HK-2 (cell line): ENCODE data around the gene KRTAP10-1.
"Not testable (repeated sequence)": the region's sequence is repeated elsewhere in the genome, so short reads cannot be mapped to it uniquely, and the experiment has no call there.

ENCODE experiments used
- DNase-seq: peaks from one replicate; pipeline ENCODE4 v3.0.0-alpha.2; 2018; ENCODE audit not compliant: unreplicated experiment

KRTAP10-1 gene, protein sequence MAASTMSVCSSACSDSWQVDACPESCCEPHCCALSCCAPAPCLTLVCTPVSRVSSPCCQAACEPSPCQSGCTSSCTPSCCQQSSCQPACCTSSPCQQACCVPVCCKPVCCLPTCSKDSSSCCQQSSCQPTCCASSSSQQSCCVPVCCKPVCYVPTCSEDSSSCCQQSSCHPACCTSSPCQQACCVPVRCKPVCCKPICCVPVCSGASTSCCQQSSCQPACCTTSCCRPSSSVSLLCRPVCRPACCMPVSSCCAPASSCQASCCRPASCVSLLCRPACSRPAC

GRCh38 chr21:44539991-44540666 is at the start of gene KRTAP10-1:
Gene KRTAP10-1 (minus strand): TSS chr21:44540195. CDS start chr21:44540150, 45 bp downstream.
- no peak for DNase-seq

DNA sequence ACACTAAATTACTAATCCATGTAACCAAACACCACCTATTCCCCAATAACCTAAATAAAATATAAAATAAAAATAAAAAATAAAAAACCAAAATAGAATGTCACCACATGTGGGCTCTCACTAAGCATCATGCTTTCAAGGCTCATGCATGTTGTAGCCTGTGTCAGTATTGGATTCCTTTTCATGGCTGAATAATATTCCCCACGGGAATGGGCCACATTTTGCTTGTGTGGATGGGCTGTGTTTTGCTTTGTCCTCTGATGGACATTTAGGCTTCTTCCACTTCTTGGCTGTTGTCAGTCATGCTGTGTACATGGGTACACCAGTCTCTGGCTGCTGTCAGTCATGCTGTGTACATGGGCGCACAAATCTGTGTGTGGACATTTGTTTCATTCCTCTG is 49.1 kb upstream of the KRTAP10-1 start:
- DNase-seq, result no peak

DNA sequence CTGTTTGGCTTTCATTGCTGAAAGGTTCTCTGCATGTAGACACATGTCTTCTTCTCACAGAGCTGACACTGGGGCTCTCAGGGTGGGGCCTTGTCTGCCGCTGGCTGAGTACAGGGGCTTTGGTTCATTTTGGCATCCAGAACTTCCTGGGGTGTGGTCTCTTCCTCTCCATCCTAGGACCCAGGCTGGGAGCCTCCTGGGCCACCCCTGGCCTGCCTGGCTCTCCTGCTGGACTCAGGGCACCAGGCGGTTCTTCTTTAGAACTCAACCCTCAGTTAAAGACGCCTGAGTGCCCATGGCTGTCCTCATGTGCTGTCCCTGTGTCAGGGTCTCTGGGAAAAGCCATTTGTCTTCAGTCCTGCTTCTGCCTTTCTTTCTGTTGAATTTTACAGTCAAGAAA is 45.9 kb upstream of the KRTAP10-1 start:
- no peak for DNase-seq

DNA sequence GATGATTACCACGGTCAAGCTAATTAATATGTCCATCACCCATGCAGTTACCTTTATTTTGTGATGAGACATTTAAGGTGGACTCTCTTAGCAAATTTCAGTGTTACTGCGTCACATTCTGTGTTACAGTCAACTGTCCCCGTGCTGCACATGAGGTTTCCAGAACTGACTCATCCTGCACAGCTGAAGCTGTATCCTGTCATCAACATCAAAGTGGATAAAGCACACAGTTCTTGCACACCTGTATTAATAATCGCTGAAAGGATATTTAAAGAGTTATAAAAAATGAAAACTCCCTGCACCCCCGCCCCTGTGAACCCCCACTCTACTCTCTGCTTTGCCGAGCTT is 43.8 kb upstream of the KRTAP10-1 start:
- no peak for DNase-seq

DNA sequence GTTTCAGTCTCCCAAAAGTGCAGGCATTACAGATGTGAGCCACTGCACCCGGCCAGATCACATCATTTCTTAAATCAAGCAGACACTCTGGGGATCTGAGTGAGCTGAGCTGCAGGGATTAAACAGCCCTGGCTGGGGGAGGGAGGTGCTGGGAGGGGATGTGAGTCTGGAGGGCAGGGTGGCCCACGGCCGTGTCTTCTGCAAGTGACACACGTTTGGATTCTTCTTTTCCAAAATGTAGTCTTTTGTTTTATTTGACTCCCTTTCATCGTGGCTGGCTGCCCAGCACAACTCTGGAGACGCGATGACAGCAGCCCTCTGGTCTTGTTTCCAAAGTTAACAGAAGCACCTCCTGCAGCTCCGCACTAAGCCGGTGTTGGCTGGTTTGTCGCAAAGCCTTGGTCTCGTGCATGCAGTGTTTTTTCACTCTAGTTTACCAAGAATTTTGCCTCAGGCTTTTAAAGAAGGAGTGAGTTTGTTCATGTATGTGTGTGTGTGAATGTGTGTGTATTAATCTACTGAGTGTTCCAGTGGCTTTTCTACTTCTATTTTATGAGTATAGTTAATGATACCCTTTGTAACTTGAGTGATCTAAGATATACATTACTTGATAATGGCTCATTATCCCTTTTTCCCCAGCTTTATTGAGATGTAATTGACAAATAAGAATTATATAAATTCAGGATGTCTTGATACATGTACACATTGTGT is 43.2 kb upstream of the KRTAP10-1 start:
- no peak for DNase-seq

- no peak for DNase-seq
Observed at GRCh38 chr21:44582055-44582454, 42.1 kb upstream of the KRTAP10-1 start.

DNA sequence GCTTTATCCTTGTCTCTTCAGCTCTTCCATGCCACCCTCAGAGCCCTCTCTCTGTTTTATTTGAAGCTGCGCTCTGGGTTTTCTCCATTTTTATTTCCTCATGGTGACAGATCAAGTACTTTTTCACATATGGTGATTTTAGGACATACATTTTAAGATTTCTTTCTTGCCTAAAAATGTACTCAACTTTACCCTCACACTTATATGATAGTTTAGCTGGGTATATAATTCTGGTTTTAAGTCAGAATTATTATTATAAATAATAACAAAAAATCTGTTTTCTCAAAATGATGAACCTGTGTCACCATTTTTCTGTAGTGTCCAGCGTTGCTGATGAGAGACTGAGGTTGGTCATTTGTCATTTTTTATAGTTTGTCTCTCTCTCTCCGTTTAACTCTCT is 41.2 kb upstream of the KRTAP10-1 start:
- no peak for DNase-seq

DNA sequence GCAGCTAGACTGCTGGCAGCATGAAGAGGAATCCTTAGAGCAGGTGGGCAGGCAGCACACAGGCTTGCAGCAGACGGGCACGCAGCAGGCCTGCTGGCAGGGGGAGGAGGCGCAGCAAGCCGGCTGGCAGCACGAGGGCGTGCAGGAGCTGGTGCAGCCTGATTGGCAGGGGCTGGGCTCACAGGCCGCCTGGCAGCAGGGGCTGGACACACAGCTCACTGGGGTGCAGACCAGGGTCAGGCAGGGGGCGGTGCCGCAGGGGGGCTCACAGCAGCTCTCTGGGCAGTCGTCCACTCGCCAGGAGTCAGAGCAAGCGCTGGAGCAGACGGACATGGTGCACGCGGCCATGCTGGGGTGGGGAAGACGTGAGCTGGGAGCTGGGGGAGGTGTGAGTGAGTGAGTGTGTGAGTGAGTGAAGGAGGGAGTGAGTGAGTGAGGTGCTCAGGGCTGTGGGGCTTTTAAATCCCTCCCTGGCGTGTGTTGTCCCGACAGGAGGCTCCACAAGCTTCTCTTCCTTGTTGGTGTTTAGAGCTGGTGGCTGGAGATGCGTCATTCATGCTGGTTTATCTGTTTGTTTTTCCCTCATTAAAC is 40.3 kb upstream of the KRTAP10-1 start, which contains the start of gene KRTAP10-5:
Gene KRTAP10-5, minus strand, starts transcription at position 374 of the 591 bp plus-strand sequence. Its CDS starts 26 bp downstream, at position 348.
- DNase-seq, result not testable (repeated sequence)

GRCh38 chr21:44579833-44580144 is 39.8 kb upstream of the KRTAP10-1 start:
- no peak for DNase-seq

DNA sequence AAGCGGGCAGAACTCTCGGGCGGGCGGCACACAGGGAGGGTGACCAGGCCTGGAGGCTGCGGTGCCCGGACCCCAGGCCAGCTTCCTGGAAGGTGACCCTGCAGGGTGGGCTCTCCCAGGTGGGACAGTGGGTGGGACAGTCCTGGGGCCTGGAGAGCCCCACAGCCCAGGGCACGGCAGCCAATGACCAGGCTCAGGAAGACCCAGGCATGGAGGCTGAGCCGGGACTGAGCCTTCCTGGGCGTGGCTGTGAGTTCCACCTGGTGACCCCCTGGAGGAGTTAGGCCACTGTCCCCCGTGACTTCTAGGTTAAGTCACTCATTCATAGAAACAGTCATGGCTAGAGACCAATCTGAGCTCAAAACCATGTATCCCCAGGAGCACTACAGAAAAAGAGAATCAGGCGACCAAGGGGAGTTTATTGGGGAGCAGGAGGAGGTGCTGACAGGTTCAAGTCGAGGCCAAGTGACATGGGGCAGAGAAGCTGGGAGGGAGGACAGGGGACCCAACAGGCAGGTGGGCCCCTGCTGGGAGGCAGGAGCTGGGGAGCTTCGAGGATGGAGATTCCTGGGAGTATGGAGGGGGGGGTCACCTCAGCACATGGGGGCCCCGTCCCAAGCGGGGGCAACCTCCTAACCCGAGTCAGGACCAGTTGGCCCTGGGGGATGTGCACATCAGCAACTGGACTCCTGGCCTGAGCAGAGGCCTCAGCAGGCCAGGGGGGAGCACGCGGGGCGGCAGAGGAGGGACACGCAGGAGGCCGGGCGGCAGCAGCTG is 39.2 kb upstream of the KRTAP10-1 start:
- DNase-seq, result no peak

- no peak for DNase-seq
Observed at GRCh38 chr21:44578371-44579055, 38.5 kb upstream of the KRTAP10-1 start.

DNA sequence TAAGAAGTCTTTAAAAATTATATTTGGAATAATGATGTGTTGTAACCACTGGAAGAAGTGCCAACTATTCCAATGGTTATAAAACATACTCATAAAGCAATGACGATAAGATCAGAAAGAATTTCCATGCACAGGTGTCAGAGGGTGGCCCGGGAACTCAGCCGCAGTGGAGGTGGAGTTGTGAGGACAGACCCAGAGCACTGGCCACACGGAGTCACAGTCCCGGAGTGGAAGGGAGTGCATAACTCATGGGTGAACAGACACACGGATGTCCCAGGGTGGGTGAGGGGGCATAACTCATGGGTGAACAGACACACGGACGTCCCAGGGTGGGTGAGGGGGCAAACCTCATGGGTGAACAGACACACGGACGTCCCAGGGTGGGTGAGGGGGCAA is 36.0 kb upstream of the KRTAP10-1 start:
- no peak for DNase-seq

GRCh38 chr21:44575307-44576024 is 35.5 kb upstream of the KRTAP10-1 start:
- DNase-seq, result no peak

DNA sequence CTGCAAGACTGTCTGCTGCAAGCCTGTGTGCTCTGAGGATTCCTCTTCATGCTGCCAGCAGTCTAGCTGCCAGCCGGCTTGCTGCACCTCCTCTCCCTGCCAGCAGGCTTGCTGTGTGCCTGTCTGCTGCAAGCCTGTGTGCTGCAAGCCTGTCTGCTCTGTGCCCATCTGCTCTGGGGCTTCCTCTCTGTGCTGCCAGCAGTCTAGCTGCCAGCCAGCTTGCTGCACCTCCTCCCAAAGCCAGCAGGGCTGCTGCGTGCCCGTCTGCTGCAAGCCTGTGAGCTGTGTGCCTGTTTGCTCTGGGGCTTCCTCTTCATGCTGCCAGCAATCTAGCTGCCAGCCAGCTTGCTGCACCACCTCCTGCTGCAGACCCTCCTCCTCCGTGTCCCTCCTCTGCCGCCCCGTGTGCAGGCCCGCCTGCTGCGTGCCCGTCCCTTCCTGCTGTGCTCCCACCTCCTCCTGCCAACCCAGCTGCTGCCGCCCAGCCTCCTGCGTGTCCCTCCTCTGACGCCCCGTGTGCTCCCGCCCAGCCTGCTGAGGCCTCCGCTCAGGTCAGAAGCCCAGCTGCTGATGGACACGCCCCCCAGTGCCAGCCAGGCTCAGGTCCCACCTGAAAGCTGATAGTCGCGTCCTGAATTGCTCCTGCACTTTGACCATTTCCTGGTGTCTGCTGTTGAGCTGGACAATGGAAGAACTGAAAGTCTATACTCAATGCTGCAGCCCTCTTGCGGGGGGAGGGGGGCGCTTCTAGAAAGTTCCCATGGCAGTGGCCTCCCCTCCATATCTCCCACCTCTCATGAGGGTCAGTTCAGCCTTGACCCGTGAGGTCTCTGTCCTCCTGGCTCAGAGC is 34.7 kb upstream of the KRTAP10-1 start:
- no peak for DNase-seq

DNA sequence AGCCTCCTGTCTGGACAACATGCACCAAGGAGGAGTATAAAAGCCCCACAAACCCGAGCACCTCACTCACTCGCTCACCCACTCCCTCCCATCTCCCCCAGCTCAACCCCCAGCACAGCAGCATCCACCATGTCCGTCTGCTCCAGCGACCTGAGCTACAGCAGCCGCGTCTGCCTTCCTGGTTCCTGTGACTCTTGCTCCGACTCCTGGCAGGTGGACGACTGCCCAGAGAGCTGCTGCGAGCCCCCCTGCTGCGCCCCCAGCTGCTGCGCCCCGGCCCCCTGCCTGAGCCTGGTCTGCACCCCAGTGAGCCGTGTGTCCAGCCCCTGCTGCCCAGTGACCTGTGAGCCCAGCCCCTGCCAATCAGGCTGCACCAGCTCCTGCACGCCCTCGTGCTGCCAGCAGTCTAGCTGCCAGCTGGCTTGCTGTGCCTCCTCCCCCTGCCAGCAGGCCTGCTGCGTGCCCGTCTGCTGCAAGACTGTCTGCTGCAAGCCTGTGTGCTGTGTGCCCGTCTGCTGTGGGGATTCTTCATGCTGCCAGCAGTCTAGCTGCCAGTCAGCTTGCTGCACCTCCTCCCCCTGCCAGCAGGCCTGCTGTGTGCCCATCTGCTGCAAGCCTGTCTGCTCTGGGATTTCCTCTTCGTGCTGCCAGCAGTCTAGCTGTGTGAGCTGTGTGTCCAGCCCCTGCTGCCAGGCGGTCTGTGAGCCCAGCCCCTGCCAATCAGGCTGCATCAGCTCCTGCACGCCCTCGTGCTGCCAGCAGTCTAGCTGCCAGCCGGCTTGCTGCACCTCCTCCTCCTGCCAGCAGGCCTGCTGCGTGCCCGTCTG is 33.8 kb upstream of the KRTAP10-1 start, which contains the start of gene KRTAP10-4:
Gene KRTAP10-4, plus strand, starts transcription at position 100 of the 827 bp plus-strand sequence. Its CDS starts 30 bp downstream, at position 130.
- not testable (repeated sequence) for DNase-seq

DNA sequence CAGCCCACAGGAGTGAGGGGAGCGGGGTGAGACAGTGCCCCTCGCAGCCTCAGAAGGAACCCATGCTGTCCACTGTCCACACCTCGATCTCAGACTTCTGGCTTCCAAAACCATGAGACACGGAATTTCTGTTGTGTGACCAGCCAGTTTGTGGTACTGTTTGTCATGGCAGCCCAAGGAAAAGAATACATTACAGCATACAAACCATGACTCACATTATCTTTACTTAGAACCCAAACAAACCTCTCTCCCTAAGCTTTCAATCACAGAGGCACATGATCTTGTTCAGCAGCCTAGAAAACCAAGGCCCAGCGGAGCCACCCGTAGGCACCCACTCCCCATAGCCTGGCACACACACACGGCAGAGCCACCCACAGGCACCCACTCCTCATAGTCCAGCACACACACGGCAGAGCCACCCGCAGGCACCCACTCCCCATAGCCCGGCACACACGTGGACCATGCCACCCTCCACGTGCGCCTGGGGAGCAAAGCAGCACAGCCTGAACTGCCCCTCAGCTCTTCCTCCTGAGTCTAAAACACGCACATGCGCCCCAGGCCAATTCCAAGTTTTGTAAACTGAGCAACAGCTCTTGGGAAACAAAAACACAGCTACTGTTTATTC is 33.1 kb upstream of the KRTAP10-1 start:
- DNase-seq, result no peak

- no peak for DNase-seq
Observed at GRCh38 chr21:44571844-44572782, 32.1 kb upstream of the KRTAP10-1 start.
